ENCODE measurements around the gene ST3GAL6. TPM values are rescaled to one million over a fixed set of nuclear protein-coding genes. Genes with fewer than 3 reads are reported as not detected.

ST3GAL6 gene
- total and polyA plus RNA-seq, 2 donors (not counting 3 experiments of a cell fraction or from before 2014, with no cell fraction given): 13.2 to 35.9 TPM

GRCh38 chr3:98786364-98787006 is 23.3 kb downstream of the ST3GAL6 start:
- FAIRE-seq: no peak

More at GRCh38 chr3:98786364-98787006, 23.3 kb downstream of the ST3GAL6 start:
- dilution Hi-C loops (cut with MboI; ENCODE audit: extremely low pct_ligation_motif_present, low sequenced_read_pairs): no loop called here
- Histone ChIP-seq H3K4me1 (ENCODE audit: control insufficient read depth, extremely low read depth, insufficient read depth, low read length) (peaks cover 19% of the 10 kb centered on the region), H3K4me3 (replicated peaks in 1 of 3; ENCODE audit: insufficient read depth in 1 of 3, low read depth in 1 of 3, low read length in 3 of 3) (no peak overlapping the region), H3K27me3 (ENCODE audit: control insufficient read depth in 2 of 2, insufficient read depth in 2 of 2, low read length in 2 of 2) (no peaks in the 10 kb centered on the region), H3K4me2 (ENCODE audit: insufficient read depth, low read length) (no peak overlapping the region), H3K9ac (replicated peaks; ENCODE audit: extremely low read depth, insufficient read depth, low read length) (no peak overlapping the region), H4K20me1 (replicated peaks; ENCODE audit: control insufficient read depth, extremely low read depth, insufficient read depth, low read length) (no peaks in the 10 kb centered on the region), H3K9me1 (replicated peaks; ENCODE audit: control insufficient read depth, extremely low read depth, insufficient read depth, low read length) (no peaks in the 10 kb centered on the region), H3K79me2 (ENCODE audit: control insufficient read depth, insufficient read depth, low read length) (no peaks in the 10 kb centered on the region), H3K9me3 (replicated peaks; ENCODE audit: control insufficient read depth, insufficient read depth, low read length) (no peaks in the 10 kb centered on the region), H3K27ac (ENCODE audit: insufficient read depth, low read depth, low read length) (no peak overlapping the region), H3K36me3 (ENCODE audit: control insufficient read depth in 2 of 2, extremely low read depth in 1 of 2, insufficient read depth in 2 of 2, low read length in 2 of 2) (peaks cover 0 to 15% of the 10 kb centered on the region in 2 experiments), H2AFZ (ENCODE audit: low read depth, low read length) (no peak overlapping the region)
- intact Hi-C loops (cut with micrococcal nuclease): no loop called here
- TF ChIP-seq CTCF (IDR thresholded peaks at IDR 0.05; ENCODE audit: extremely low read depth in 1 of 2, insufficient read depth in 1 of 2, low read depth in 1 of 2, low read length in 2 of 2) (no peak), GATA2 (IDR thresholded peaks at IDR 0.05; ENCODE audit: insufficient read depth, insufficient read length, low read depth, low read length) (no peak), JUN (IDR thresholded peaks at IDR 0.05; ENCODE audit: borderline replicate concordance, insufficient read depth, insufficient read length, low read depth) (no peak), EZH2 (IDR thresholded peaks at IDR 0.05; ENCODE audit: borderline replicate concordance, low read depth, low read length, severe bottlenecking) (no peak), FOS (IDR thresholded peaks at IDR 0.05; ENCODE audit: borderline replicate concordance, insufficient read depth, low read length) (no peak), MYC (IDR thresholded peaks at IDR 0.05; ENCODE audit: low read depth, low read length) (no peak), MAX (IDR thresholded peaks at IDR 0.05; ENCODE audit: insufficient read depth, insufficient read length) (no peak), POLR2AphosphoS5 (IDR thresholded peaks at IDR 0.05; ENCODE audit: insufficient read depth, low read depth, low read length) (no peak), POLR2A (IDR thresholded peaks at IDR 0.05; ENCODE audit: low read depth, low read length) (no peak)
- BruUV-seq (replicated peaks): no TSS peak
- ChIA-PET CTCF (interaction anchor here (1.8 kb wide), 1 partner anchor 184 kb away, joined by 6 read pairs; no protein-coding TSS in a partner anchor), POLR2A (no interaction called here)
- no peak for DNase-seq (ENCODE audit: low read depth, low spot score)

All from endothelial cell of umbilical vein (primary cell).